Calu3 (cell line): ENCODE data around the gene PROSER3. TPM values are rescaled to one million over a fixed set of nuclear protein-coding genes. Genes with fewer than 3 reads are reported as not detected.

Experiments used
- BruUV-seq: library from RNA; stranded (reverse); fragments of 400-500 nt; replicated peaks from 2 replicates; lab custom pipeline; 2021; lab: Mats Ljungman, UMichigan
- CTCF ChIA-PET: fragments of 300-600 bp; sonication (Branson Sonifier 250); formaldehyde crosslinking; loops from one replicate; lab custom pipeline; 2022; ENCODE audit warnings: antibody characterized with exemption; lab: Charles Lee
- DNase-seq: peaks from one replicate; pipeline ENCODE4 v3.0.0; 2022
- H3K27ac Mint-ChIP-seq: one replicate; pipeline ENCODE4 v1.8.0; 2022; ENCODE audit warnings: mixed read lengths; ENCODE audit not compliant: unreplicated experiment
- H3K27me3 Mint-ChIP-seq: one replicate; pipeline ENCODE4 v1.8.0; 2022; ENCODE audit warnings: mixed read lengths; ENCODE audit not compliant: unreplicated experiment
- H3K36me3 Mint-ChIP-seq: one replicate; pipeline ENCODE4 v1.8.0; 2022; ENCODE audit warnings: mild to moderate bottlenecking, moderate library complexity, mixed read lengths; ENCODE audit not compliant: insufficient read depth, unreplicated experiment
- H3K4me1 Mint-ChIP-seq: one replicate; pipeline ENCODE4 v1.8.0; 2022; ENCODE audit warnings: mild to moderate bottlenecking, low read depth, mixed read lengths; ENCODE audit not compliant: unreplicated experiment
- H3K4me3 Mint-ChIP-seq: one replicate; pipeline ENCODE4 v1.8.0; 2022; ENCODE audit warnings: mild to moderate bottlenecking, low read depth, moderate library complexity, mixed read lengths; ENCODE audit not compliant: unreplicated experiment
- H3K9me3 Mint-ChIP-seq: one replicate; pipeline ENCODE4 v1.8.0; 2022; ENCODE audit warnings: low read depth, mixed read lengths; ENCODE audit not compliant: unreplicated experiment
- CTCF ChIP-seq: fragments of 200-600 bp; IDR thresholded peaks from one replicate; pipeline ENCODE4 v1.8.0; 2022; ENCODE audit warnings: antibody characterized with exemption; ENCODE audit not compliant: unreplicated experiment
- intact Hi-C: fragments of 100-400 bp; cut with micrococcal nuclease; formaldehyde crosslinking; loops from one replicate; pipeline ENCODE4 v1.10.0; 2022; ENCODE audit not compliant: unreplicated experiment
- total RNA-seq: library from RNA; stranded (reverse); gene quantifications from 2 replicates; pipeline ENCODE4 v1.2.3, GENCODE V29; 2022

The PROSER3 gene
- total RNA-seq, 1 experiment from 2014 or later: 70.7 TPM

DNA sequence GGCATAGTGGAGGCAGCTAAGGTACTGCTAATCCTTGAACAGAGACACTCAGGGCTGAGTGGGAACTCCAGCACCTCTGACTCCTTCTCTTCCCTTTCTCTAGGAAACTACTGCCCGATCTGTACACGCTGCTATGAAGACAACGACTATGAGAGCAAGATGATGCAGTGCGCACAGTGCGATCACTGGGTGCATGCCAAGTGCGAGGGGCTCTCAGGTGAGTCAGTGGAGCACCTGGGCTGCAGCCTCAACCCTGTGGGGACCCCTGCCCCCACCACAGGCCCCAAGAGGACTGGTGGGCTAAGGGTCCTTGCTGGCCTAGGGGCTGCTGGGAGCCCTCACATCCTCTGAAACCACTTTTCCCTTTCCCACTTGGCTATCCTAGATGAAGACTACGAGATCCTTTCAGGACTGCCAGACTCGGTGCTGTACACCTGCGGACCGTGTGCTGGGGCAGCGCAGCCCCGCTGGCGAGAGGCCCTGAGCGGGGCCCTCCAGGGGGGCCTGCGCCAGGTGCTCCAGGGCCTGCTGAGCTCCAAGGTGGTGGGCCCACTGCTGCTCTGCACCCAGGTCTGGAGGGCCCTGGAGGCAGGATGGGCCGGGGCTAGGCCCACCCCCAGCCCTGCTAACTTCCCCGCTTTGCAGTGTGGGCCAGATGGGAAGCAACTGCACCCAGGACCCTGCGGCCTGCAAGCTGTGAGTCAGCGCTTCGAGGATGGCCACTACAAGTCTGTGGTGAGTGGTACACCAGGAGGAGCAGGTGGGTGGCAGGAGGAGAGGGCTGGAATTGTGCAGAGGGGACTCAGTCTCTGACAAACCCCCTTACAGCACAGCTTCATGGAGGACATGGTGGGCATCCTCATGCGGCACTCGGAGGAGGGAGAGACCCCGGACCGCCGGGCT, 30.7 kb upstream of the PROSER3 start:
- intact Hi-C loops: no loop called here
- no peaks in the 10 kb centered on the region for H3K9me3 Mint-ChIP-seq
- H3K27ac Mint-ChIP-seq: no peak overlapping the region
- no peak for TF ChIP-seq CTCF
- peaks cover 70% of the 10 kb centered on the region for H3K36me3 Mint-ChIP-seq
- DNase-seq: no peak
- CTCF ChIA-PET: interaction anchor here (1.2 kb wide), 1 partner anchor 69 kb away, joined by 3 read pairs; no protein-coding TSS in a partner anchor
- no peaks in the 10 kb centered on the region for H3K27me3 Mint-ChIP-seq
- no peak overlapping the region for H3K4me3 Mint-ChIP-seq
- no peaks in the 10 kb centered on the region for H3K4me1 Mint-ChIP-seq
- BruUV-seq: no TSS peak

DNA sequence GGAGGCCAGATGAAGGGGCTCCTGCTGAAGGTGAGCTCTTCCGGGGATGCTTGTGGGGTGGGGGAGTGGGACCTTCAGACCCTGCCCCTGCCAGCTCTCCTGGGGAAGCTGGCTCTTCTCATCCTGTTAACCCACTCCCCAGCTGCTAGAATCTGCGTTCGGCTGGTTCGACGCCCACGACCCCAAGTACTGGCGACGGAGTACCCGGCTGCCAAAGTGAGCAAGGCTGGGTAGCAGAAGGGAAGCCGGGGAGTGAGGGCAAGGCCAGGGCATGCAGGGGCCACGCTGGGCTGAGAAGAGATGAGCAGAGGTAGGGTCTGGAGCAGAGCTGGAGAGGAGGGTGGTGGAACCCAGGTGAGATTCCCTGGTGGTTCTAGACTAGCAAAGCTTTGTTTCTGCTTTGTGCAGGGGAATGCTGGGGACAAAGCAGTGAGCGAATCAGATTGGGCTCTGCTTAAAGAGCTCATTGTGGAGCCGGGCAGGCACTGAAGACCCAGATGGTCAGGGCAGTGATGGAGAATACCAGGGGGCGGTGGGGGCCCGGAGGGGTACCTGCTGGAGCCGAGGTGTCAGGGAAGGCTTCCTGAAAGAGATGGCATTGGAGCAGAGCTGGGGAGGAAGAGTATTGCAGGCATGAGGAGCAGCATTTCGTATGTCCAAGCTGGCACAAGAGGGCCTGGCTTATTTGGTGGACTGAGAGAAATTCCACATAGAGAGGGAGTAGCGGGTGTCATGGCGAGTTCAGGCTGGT, 29.8 kb upstream of the PROSER3 start:
- no TSS peak for BruUV-seq
- no peak for TF ChIP-seq CTCF
- H3K36me3 Mint-ChIP-seq: peaks cover 61% of the 10 kb centered on the region
- H3K27ac Mint-ChIP-seq: no peak overlapping the region
- CTCF ChIA-PET: interaction anchor here (1.2 kb wide), 1 partner anchor 68 kb away, joined by 3 read pairs; no protein-coding TSS in a partner anchor
- no peak overlapping the region for H3K4me3 Mint-ChIP-seq
- H3K9me3 Mint-ChIP-seq: no peaks in the 10 kb centered on the region
- intact Hi-C loops: no loop called here
- H3K4me1 Mint-ChIP-seq: no peaks in the 10 kb centered on the region
- H3K27me3 Mint-ChIP-seq: no peaks in the 10 kb centered on the region
- no peak for DNase-seq

GRCh38 chr19:35729021-35729420, 29.0 kb upstream of the PROSER3 start:
- no peaks in the 10 kb centered on the region for H3K4me1 Mint-ChIP-seq
- CTCF ChIA-PET: interaction anchor here (0.6 kb wide), 1 partner anchor 34 kb away, joined by 5 read pairs; no protein-coding TSS in a partner anchor
- intact Hi-C loops: no loop called here

More at GRCh38 chr19:35729021-35729420, 29.0 kb upstream of the PROSER3 start:
- H3K27ac Mint-ChIP-seq: no peak overlapping the region
- no peaks in the 10 kb centered on the region for H3K9me3 Mint-ChIP-seq
- no peak for DNase-seq
- H3K27me3 Mint-ChIP-seq: no peaks in the 10 kb centered on the region
- no TSS peak for BruUV-seq
- H3K4me3 Mint-ChIP-seq: no peak overlapping the region
- no peak for TF ChIP-seq CTCF
- H3K36me3 Mint-ChIP-seq: peaks cover 56% of the 10 kb centered on the region
